ENCODE data around the gene DEGS1.

DNA sequence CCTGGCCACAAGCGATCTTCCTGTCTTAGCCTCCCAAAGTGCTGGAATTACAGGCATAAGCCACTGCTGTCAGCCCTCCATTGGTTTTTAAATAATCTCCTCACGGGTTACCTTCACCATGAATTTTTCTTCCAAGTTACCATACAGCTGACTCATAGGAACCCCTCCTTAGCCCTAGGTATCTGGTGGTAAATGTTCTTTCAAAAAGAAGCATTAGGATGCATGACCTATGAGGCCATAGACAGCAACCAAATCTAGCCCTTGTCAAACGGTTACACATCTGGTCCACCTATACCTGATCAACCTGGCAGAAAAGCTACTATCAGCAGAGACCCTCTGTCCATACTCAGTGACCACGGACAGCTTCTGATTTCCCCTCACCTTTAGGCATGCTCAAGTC is 12.7 kb upstream of the DEGS1 start:
- no peak for TF ChIP-seq SIN3A (IDR thresholded peaks at IDR 0.05; ENCODE audit: borderline replicate concordance, insufficient read depth, low read depth, low read length)
- TF ChIP-seq, protein P1, sequence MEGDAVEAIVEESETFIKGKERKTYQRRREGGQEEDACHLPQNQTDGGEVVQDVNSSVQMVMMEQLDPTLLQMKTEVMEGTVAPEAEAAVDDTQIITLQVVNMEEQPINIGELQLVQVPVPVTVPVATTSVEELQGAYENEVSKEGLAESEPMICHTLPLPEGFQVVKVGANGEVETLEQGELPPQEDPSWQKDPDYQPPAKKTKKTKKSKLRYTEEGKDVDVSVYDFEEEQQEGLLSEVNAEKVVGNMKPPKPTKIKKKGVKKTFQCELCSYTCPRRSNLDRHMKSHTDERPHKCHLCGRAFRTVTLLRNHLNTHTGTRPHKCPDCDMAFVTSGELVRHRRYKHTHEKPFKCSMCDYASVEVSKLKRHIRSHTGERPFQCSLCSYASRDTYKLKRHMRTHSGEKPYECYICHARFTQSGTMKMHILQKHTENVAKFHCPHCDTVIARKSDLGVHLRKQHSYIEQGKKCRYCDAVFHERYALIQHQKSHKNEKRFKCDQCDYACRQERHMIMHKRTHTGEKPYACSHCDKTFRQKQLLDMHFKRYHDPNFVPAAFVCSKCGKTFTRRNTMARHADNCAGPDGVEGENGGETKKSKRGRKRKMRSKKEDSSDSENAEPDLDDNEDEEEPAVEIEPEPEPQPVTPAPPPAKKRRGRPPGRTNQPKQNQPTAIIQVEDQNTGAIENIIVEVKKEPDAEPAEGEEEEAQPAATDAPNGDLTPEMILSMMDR (IDR thresholded peaks at IDR 0.05): no peak
